ENCODE data around the gene WDR19.

WDR19 gene

GRCh38 chr4:39331191-39331590 lies 148.9 kb downstream of the WDR19 start:
- no peak for DNase-seq (ENCODE audit: low spot score)
- no peak for TF ChIP-seq CTCF (IDR thresholded peaks at IDR 0.05; ENCODE audit: borderline replicate concordance, control extremely low read depth, extremely low read depth, insufficient read depth, missing control alignments)
- in situ Hi-C loops (cut with MboI; ENCODE audit: low sequenced_read_pairs, unreplicated experiment) = no loop called here

Data from GM13976 (cell line).